Neuron (in vitro differentiated cells): Measurements from ENCODE around the gene GSN.

ENCODE experiments used
- H2AFZ ChIP-seq: one replicate; pipeline ENCODE4 v1.6.1; 2013; ENCODE audit warnings: low read depth, mild to moderate bottlenecking, inconsistent platforms, low read length, moderate library complexity
- H3K27me3 ChIP-seq: one replicate; pipeline ENCODE4 v1.6.1; 2013; ENCODE audit warnings: low read length; ENCODE audit not compliant: insufficient read depth
- H3K36me3 ChIP-seq: one replicate; pipeline ENCODE4 v1.6.1; 2013; ENCODE audit warnings: low read length; ENCODE audit not compliant: insufficient read depth
- H3K4me1 ChIP-seq: one replicate; pipeline ENCODE4 v1.6.1; 2013; ENCODE audit warnings: low read length; ENCODE audit not compliant: insufficient read depth
- H3K4me3 ChIP-seq: 2 replicates; pipeline ENCODE4 v1.5.1; 2013; ENCODE audit warnings: mild to moderate bottlenecking, low read length, moderate library complexity
- H3K9me3 ChIP-seq: one replicate; pipeline ENCODE4 v1.6.1; 2013; ENCODE audit warnings: low read length

GSN gene

GRCh38 chr9:121281614-121282276 lies 13.8 kb downstream of the GSN start:
- Histone ChIP-seq H2AFZ (no peak overlapping the region), H3K4me1 (peaks cover 9% of the 10 kb centered on the region), H3K9me3 (no peaks in the 10 kb centered on the region), H3K36me3 (no peaks in the 10 kb centered on the region), H3K27me3 (no peaks in the 10 kb centered on the region), H3K4me3 (no peak overlapping the region)

GRCh38 chr9:121282277-121283079 lies 14.5 kb downstream of the GSN start:
- H3K27me3 ChIP-seq, result no peaks in the 10 kb centered on the region
- no peaks in the 10 kb centered on the region for H3K36me3 ChIP-seq
- no peak overlapping the region for H3K4me3 ChIP-seq
- no peak overlapping the region for H2AFZ ChIP-seq
- peaks cover 17% of the 10 kb centered on the region for H3K4me1 ChIP-seq
- no peaks in the 10 kb centered on the region for H3K9me3 ChIP-seq

GRCh38 chr9:121283080-121283398 lies 15.1 kb downstream of the GSN start:
- Histone ChIP-seq H3K36me3 (no peaks in the 10 kb centered on the region), H3K27me3 (no peaks in the 10 kb centered on the region), H3K9me3 (no peaks in the 10 kb centered on the region), H3K4me3 (no peak overlapping the region), H2AFZ (no peak overlapping the region), H3K4me1 (peaks cover 22% of the 10 kb centered on the region)

- Histone ChIP-seq H3K4me3 (no peak overlapping the region), H3K9me3 (no peaks in the 10 kb centered on the region), H3K4me1 (peaks cover 30% of the 10 kb centered on the region), H3K36me3 (no peaks in the 10 kb centered on the region), H2AFZ (no peak overlapping the region), H3K27me3 (no peaks in the 10 kb centered on the region)
These were observed 16.1 kb downstream of the GSN start for GRCh38 chr9:121283856-121284732.

- H3K9me3 ChIP-seq, result no peaks in the 10 kb centered on the region
- H3K4me1 ChIP-seq, result peaks cover 38% of the 10 kb centered on the region
These were observed 16.9 kb downstream of the GSN start for GRCh38 chr9:121284733-121285451.

GRCh38 chr9:121285835-121286687 lies 18.1 kb downstream of the GSN start:
- H3K9me3 ChIP-seq, result no peaks in the 10 kb centered on the region
- H3K27me3 ChIP-seq, result no peaks in the 10 kb centered on the region
- H3K4me1 ChIP-seq, result peaks cover 40% of the 10 kb centered on the region
- H3K4me3 ChIP-seq, result no peak overlapping the region
- H2AFZ ChIP-seq, result no peak overlapping the region
- H3K36me3 ChIP-seq, result no peaks in the 10 kb centered on the region

More at GRCh38 chr9:121284733-121285451, 16.9 kb downstream of the GSN start:
- Histone ChIP-seq H3K4me3 (no peak overlapping the region), H3K27me3 (no peaks in the 10 kb centered on the region), H3K36me3 (no peaks in the 10 kb centered on the region), H2AFZ (no peak overlapping the region)

GRCh38 chr9:121286688-121286972 lies 18.7 kb downstream of the GSN start:
- Histone ChIP-seq H3K9me3 (no peaks in the 10 kb centered on the region), H2AFZ (peak overlapping the region; percentile 31), H3K27me3 (no peaks in the 10 kb centered on the region), H3K4me3 (no peak overlapping the region), H3K4me1 (peaks cover 40% of the 10 kb centered on the region), H3K36me3 (no peaks in the 10 kb centered on the region)

GRCh38 chr9:121286973-121287741 lies 19.2 kb downstream of the GSN start:
- H3K4me1 ChIP-seq, result peaks cover 40% of the 10 kb centered on the region

GRCh38 chr9:121288673-121289025 lies 20.7 kb downstream of the GSN start:
- no peak overlapping the region for H3K4me3 ChIP-seq
- H3K4me1 ChIP-seq, result peaks cover 40% of the 10 kb centered on the region
- H3K27me3 ChIP-seq, result no peaks in the 10 kb centered on the region
- no peak overlapping the region for H2AFZ ChIP-seq
- no peaks in the 10 kb centered on the region for H3K36me3 ChIP-seq
- H3K9me3 ChIP-seq, result no peaks in the 10 kb centered on the region

More at GRCh38 chr9:121286973-121287741, 19.2 kb downstream of the GSN start:
- no peaks in the 10 kb centered on the region for H3K27me3 ChIP-seq
- no peak overlapping the region for H3K4me3 ChIP-seq
- H3K9me3 ChIP-seq, result no peaks in the 10 kb centered on the region
- H3K36me3 ChIP-seq, result no peaks in the 10 kb centered on the region
- peak overlapping the region; percentile 31 for H2AFZ ChIP-seq

GRCh38 chr9:121289026-121289771 lies 21.2 kb downstream of the GSN start:
- H3K36me3 ChIP-seq, result no peaks in the 10 kb centered on the region
- no peaks in the 10 kb centered on the region for H3K9me3 ChIP-seq
- no peak overlapping the region for H2AFZ ChIP-seq
- H3K4me1 ChIP-seq, result peaks cover 40% of the 10 kb centered on the region
- H3K27me3 ChIP-seq, result no peaks in the 10 kb centered on the region
- H3K4me3 ChIP-seq, result no peak overlapping the region

- peaks cover 40% of the 10 kb centered on the region for H3K4me1 ChIP-seq
- H3K9me3 ChIP-seq, result no peaks in the 10 kb centered on the region
- no peaks in the 10 kb centered on the region for H3K27me3 ChIP-seq
- H3K4me3 ChIP-seq, result no peak overlapping the region
- no peak overlapping the region for H2AFZ ChIP-seq
- no peaks in the 10 kb centered on the region for H3K36me3 ChIP-seq
These were observed 21.9 kb downstream of the GSN start for GRCh38 chr9:121289772-121290370.
